ENCODE results near the gene KCNT2. TPM values are rescaled to one million over a fixed set of nuclear protein-coding genes. Genes with fewer than 3 reads are reported as not detected.

Gene KCNT2
- total RNA-seq, 4 donors from 2014 or later, result 6.5 to 25.1 (median 10.0) TPM

DNA sequence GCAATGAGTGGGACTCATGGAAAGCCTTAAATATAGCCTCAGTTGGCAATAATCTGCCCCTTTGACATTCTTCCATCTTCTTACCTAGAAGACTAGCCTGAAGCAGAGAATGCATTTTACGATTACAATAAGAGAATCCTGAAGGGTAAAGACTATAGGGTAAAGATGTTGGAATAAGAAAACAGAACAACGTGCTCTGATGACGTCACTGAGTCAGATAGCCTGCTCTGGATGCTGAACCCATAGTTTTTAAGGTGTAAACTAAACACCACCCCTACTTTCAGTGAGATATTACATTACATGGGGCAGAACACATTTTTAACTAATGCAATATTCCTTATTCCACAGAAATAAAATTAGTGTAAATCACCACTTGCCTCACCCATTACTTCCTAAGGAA is 240.4 kb downstream of the KCNT2 start:
- no peaks in the 10 kb centered on the region for H3K4me1 ChIP-seq
- TF ChIP-seq POLR2A (IDR thresholded peaks at IDR 0.05) (no peak), POLR2AphosphoS5 (IDR thresholded peaks at IDR 0.05) (no peak), EP300 (IDR thresholded peaks at IDR 0.05) (no peak), CTCF (IDR thresholded peaks at IDR 0.05) (no peak)
- 96 to 100% methylated on average over 3 of the region's 3 CpGs for WGBS, 2 donors (ENCODE audit: low coverage in 1 of 2)

GRCh38 chr1:196366817-196367495 is 241.3 kb downstream of the KCNT2 start:
- TF ChIP-seq EP300 (IDR thresholded peaks at IDR 0.05), result no peak
- TF ChIP-seq POLR2A (IDR thresholded peaks at IDR 0.05), result no peak
- TF ChIP-seq CTCF (IDR thresholded peaks at IDR 0.05), result no peak
- TF ChIP-seq POLR2AphosphoS5 (IDR thresholded peaks at IDR 0.05), result no peak
- Histone ChIP-seq H3K27ac (no peak overlapping the region), H3K36me3 (no peaks in the 10 kb centered on the region), H3K4me3 (no peak overlapping the region), H3K27me3 (no peaks in the 10 kb centered on the region), H3K9me3 (no peaks in the 10 kb centered on the region), H3K4me1 (no peaks in the 10 kb centered on the region)
- ATAC-seq, result no peak
- 77 to 84% methylated on average over 5 of the region's 5 CpGs for WGBS, 2 donors (ENCODE audit: low coverage in 1 of 2)

More for the DNA sequence above, 240.4 kb downstream of the KCNT2 start:
- no peaks in the 10 kb centered on the region for H3K9me3 ChIP-seq
- H3K36me3 ChIP-seq, result no peaks in the 10 kb centered on the region
- no peak for ATAC-seq
- no peak overlapping the region for H3K27ac ChIP-seq
- H3K4me3 ChIP-seq, result no peak overlapping the region
- H3K27me3 ChIP-seq, result no peaks in the 10 kb centered on the region

DNA sequence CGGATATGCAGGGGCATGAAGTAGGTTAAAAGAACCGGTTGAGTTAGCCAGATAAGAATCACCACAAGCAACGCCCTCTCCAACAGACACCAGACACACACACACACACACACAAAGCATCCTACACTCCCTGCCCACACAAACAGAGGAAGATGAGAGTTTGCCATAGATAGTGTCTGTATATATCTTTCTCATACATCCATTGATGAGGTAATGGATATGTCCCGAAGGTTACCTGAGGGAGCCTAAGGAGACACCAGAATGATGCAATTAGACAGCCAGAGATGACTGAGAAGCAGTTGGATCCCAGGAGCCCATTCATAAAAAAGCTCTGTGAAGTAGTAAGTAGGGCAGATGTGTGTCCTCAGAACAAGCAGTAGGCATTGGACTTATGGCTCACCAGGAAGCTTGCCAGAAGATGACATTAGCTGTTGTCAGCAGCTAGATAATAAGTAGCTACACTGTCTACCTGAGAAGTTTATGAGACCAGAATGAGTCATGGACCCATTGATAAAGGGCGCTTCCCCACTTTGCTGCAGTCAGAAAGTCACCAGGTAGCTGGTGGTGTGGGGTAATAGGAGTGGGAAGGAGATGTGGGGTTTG is 247.0 kb downstream of the KCNT2 start:
- ATAC-seq, result no peak
- peaks cover 0 to 5% (median 0%) of the 10 kb centered on the region in 3 donors for H3K4me1 ChIP-seq
- TF ChIP-seq EP300 (IDR thresholded peaks at IDR 0.05) (no peak), POLR2A (IDR thresholded peaks at IDR 0.05) (no peak), CTCF (IDR thresholded peaks at IDR 0.05) (no peak), POLR2AphosphoS5 (IDR thresholded peaks at IDR 0.05) (no peak)
- no peak overlapping the region for H3K27ac ChIP-seq
- peaks cover 0 to 6% of the 10 kb centered on the region in 2 donors for H3K36me3 ChIP-seq
- no peaks in the 10 kb centered on the region for H3K27me3 ChIP-seq
- WGBS, 2 donors (ENCODE audit: low coverage in 1 of 2), result 94 to 100% methylated on average over 3 to 5 of the region's 5 CpGs
- no peak overlapping the region for H3K4me3 ChIP-seq
- no peaks in the 10 kb centered on the region for H3K9me3 ChIP-seq

DNA sequence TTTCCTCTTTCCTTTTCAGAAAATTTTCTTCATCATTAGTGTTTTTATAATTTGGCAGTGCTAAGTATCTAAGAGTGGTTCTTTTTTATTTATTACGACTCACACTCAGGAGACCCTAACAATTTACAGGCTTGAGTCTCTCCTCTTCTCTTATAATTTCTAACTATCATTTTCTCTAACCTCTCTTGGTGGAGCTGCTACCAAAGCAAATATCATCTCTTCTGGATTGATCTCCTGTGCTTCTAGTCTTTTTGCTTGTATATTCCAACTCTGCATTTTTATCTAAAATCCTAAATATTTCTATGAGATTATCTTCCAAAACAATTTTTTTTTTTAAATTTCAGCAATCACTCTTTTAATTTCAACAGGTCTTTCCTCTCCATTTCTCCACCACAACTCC is 250.3 kb downstream of the KCNT2 start:
- TF ChIP-seq EP300 (IDR thresholded peaks at IDR 0.05) (no peak), POLR2AphosphoS5 (IDR thresholded peaks at IDR 0.05) (no peak), POLR2A (IDR thresholded peaks at IDR 0.05) (no peak), CTCF (IDR thresholded peaks at IDR 0.05) (no peak)
- 100% methylated on average over 1 of the region's 1 CpG; no CpG with 5 or more reads in 1 of the 2 donors for WGBS, 2 donors (ENCODE audit: low coverage in 1 of 2)
- Histone ChIP-seq H3K9me3 (no peaks in the 10 kb centered on the region), H3K4me3 (no peak overlapping the region), H3K36me3 (peaks cover 0 to 6% of the 10 kb centered on the region in 2 donors), H3K27ac (no peak overlapping the region), H3K27me3 (no peaks in the 10 kb centered on the region), H3K4me1 (peaks cover 0 to 16% (median 0%) of the 10 kb centered on the region in 3 donors)
- no peak for ATAC-seq

All from gastroesophageal sphincter (tissue), 4 donors.